ENCODE results near the gene MAN1C1.

Gene MAN1C1

DNA sequence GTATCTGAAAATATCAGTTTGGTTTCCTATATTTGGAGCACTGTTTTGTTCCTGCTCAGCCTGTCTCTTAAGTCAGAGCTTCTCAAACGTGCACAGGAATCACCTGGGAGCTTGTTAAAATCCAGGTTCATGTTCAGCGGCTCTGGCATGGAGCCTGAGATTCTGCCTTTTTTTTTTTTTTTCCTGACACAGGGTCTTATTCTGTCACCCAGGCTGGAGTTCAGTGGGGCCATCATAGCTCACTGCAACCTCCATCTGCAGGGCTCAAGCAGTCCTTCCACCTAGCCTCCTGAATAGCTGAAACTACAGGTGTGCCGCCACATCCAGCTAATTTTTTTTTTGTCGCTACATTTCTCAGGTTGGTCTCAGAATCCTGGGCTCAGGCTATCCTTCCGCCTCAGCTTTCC is 171.2 kb downstream of the MAN1C1 start:
- DNase-seq: no peak

DNA sequence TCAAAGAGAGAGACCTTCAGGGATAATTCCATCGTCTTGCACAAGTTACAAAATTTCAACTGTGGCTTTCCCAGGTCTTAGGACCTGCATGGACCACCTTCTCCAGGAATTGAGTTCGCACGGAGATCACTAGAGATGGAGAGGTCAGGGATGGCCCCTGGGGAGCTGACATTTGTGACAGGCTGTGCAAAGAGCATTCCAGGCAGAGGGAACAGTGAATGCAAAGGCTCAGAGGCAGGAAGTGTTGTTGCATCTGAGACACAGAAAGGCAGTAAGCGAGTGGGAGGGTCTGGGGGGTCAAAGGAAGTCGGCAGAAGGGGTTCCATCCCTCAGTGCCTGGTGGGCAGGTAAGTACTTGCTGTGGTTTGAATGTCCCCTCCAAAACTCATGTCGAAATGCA is 173.9 kb downstream of the MAN1C1 start:
- DNase-seq: no peak

DNA sequence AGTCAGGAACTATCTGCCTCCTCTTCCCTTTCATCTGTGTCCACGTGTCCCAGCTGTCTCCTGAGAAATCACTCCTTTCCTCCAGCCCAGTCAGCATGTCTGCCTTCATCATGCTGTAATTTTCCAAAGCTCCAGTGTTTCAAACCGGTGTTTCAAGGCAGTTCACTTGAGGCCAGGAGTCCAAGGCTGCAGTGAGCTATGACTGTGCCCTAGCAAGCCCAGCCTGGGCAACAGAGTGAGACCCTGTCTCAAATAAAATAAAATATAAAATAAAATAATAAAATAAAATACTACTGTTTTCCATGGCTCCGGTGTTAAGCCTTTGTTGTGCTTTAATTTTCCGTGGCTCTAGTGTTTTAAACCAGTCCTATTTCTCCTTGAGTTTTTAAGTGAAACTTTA is 175.5 kb downstream of the MAN1C1 start:
- no peak for DNase-seq

DNA sequence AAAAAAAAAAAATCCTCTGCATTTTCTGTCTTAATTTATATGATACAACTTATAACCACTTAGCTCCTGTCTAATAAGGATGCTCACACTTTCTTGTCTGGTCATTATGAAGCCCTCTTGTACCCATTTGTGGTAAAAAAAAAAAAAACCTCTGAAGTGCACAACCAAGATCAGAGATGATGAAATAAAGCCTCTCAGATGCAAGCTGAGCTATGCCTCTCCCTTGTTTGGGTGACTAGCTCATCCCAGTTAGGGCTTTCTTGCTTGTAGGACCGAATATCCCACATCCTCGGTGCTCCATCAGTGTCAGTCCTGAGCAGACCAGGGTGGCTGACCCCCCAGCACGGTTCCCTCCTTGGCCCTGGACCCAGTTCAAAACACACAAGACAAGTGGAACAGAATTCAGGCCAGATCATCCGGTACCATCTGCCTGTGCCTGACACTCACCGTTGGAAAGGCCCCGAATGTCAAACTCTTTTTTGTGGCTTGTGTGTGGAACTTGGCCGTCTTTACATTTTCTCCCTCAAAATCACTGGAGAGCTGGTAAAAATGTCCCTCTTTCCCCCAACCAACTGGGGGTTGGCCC is 177.1 kb downstream of the MAN1C1 start:
- DNase-seq: no peak

DNA sequence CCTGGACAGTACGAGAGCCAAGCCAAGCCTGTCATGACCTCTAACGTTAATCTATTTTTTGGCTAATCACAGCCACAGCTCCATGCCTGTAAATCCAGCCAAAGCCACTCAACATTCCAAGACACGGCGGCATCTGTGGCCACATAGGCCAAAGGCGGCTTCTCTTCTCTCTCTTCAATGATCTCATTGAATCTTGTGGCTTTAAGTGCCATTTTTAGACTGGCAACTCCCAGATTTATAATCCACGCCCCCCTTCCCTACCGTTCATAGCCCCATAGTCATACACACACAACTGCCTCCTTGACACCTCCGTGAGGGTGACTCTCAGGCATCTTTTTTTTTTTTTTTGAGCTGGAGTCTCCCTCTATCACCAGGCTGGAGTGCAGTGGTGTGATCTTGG is 177.7 kb downstream of the MAN1C1 start:
- DNase-seq: peak in 1 of 6 experiments; percentile 9

DNA sequence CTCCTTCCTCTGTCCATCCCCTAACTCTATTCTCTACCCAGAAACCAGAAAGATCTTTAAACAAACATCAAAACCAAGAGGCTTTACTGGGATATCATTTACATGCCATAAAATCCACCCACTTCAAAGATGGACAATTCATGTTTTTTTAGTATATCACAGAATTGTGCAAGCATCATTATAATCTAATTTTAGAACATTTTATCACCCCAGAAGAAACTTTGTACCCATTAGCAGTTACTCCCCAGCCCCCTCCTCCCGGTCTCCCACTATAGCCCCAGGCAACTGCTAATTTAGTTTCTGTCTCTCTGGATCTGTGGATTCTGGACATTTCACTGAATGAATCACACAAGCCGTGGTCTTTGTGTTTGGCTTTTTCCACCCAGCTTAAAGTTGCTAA is 178.6 kb downstream of the MAN1C1 start:
- DNase-seq: no peak

DNA sequence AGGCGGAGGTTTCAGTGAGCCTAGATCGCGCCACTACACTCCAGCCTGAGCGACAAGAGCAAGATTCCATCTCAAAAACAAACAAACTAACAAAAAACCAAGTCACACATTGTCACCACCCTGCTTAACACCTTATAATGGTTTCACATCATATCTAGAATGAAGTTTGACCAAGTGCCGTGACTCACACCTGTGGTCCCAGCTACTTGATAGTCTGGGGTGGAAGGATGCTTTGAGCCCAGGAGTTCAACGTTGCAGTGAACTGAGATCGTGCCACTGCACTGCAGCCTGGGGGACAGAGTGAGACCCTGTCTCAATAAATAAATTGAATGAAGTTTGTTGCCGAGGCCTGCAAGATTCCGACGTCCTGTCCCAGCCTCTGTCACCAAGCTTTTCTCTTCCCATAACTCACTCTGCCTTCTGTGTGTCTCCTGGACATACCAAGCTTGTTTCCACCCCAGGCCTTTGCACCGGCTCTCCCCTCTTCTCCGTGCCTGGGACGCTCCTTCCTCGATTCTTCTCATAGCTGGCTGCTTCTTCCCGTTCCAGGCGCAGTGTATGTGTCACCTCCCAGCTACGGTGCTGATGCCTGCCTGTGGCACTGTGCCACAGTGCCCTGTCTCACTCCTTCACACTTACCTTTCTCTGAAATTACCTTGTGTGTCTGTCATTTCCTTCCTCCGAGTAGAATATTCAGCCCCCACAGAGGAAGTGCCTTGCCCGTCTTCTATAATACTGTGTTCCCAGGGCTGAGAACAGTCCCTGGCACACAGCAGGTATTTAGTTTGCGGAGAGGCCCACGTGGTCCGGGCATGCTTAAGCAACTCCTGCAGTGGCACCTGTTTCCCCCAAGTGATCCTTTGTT is 179.6 kb downstream of the MAN1C1 start:
- DNase-seq: peak in 4 of 6 experiments; percentile 66 to 79 (median 68)

DNA sequence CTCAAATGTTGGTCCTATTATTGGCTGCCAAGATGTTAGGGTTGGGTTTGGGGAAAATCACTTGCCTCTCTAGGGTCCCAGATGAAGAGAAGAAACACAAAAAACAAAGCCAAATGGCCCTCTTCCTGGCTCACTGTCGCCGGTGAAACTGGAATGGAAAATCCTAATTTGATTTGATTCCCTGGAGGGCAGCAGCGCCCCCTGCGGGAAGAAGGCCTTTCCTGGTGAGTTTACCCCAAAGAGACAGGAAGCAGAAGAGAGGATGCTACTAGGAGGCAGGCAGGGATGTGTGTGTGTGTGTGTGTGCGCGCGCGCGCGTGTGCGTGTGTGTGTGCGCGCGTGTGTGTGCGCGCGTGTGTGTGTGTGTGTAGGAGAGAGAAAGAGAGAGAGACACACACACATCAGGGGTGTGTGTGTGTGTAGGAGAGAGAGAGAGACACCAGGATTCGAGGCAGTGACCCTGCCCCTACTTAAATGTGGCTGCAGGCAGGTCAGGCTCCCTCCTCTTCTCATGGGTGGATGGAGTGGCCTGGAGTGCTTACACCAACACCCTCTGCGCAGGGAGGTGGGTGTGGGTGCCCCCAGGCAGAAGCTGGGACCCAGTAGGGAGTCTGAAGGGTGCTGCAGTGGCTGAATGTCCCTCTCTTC is 180.3 kb downstream of the MAN1C1 start:
- DNase-seq: peak; percentile 75 to 90 (median 82)

DNA sequence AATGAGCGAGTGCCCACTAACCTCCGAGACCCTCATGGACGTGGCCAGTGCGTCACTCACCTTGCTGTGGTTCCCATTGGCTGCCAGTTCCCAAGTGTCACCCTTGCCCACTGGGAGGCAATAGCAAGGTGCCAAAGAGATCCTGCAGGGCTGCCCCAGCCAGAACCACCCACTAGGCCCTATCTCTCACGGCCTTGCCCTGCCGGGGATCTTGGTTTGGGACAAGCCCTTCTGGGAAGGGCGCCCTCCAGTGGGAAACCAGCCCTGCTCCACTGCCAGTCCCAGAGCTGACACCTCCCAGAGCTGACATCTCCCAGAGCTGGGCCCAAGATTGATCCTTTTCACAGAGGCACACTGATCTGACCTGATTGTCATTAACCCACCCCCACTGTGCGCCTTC is 181.3 kb downstream of the MAN1C1 start:
- DNase-seq: peak in 2 of 6 experiments; percentile 14 to 15

DNA sequence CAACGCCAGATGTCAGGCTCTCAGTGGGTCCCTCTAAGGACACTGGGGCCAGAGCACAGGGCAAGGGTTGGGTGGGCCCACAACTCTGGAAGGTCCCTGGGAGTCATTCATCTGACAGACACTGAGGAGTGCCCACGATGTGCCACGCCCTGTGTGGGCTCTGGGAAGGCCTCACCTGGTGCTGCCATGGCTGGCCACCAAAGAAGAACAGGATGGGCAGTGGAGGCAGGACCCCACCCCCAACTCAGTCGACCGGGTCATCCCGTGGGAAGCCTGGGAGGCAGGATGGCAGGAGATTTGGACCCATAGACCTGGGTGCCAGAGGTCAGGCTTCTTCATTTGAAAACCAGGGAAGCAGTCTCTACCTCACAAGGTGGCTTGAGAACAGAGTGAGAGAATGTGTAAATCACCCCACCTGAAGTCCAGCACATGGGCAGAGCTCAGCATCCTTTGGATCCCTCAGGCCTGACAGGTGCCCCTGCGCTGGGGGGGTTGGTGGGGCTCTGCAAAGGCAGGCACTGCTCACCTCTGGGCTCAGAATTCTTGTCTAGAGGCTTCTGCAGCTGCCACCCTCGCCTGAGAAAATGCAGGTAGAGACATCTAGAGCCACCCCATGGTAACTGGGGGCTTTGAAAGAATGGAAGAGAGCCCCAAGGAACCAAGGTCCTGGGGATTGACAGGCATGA is 182.2 kb downstream of the MAN1C1 start:
- peak in 1 of 6 experiments; percentile 37 for DNase-seq

DNA sequence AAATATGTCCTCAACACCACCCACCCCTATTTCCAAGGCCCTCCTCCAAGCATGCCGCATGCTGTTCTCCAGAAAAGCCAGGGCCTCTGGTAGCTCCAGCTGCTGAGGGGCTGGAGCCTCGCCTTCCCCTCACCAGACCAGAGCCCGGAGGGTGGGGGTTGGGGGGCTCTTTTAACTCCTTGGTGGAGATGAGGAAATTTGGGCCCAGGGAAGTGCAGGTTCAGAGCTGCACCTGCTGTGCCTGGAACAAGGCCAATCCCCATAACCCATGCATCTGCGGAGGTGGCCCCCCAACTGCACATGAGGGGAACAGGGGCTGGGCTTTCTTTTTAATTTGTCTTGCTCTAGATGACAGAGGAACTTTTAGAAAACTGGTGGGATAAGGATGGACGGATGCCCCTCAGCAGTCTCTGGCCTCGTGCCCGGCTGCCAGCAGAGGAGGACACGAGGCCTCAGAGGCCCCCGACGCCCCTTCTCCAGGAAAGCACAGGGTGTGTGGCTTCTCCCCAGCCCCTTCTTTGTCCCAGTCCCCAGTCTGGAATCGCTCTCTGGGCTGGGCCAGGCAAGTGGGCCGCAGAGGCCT is 182.9 kb downstream of the MAN1C1 start:
- DNase-seq: peak in 2 of 6 experiments; percentile 36 to 44

DNA sequence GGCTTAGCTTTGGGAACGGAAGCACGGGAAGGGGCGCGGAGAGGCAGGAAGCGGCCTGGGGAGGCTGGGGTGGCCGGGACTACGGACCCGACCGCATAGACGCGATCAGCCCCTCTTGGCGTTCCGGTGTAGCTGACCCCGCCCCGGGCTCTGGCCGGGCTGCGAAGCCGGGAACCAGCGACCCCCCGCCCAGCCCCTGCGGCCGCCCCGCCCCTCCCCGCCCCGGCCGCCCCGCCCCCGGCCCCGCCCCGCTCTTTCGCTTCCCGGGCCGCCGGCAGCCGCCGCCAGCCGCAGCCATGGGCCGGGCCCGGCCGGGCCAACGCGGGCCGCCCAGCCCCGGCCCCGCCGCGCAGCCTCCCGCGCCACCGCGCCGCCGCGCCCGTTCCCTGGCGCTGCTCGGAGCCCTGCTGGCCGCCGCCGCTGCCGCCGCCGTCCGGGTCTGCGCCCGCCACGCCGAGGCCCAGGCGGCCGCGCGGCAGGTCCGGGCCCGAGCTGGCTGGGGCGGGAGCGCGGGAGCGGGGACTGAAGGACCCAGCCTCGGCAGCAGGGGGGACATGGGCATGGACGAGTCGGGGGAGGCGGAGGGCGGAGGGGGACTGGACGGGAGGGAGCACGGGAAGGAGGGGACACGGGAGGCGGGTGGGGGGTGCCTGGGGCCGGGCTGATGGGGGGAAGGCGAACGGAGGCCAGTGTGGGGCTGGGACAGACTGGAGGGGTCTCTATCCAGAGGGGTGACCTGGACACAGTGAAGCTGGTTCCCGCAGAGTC is 183.5 kb downstream of the MAN1C1 start, which contains the start of gene SELENON:
Gene SELENON (plus strand): TSS at position 259 of the 768 bp plus-strand sequence. CDS start 38 bp downstream, at position 297.
- peak in 4 of 6 experiments; percentile 17 to 47 (median 31) for DNase-seq

DNA sequence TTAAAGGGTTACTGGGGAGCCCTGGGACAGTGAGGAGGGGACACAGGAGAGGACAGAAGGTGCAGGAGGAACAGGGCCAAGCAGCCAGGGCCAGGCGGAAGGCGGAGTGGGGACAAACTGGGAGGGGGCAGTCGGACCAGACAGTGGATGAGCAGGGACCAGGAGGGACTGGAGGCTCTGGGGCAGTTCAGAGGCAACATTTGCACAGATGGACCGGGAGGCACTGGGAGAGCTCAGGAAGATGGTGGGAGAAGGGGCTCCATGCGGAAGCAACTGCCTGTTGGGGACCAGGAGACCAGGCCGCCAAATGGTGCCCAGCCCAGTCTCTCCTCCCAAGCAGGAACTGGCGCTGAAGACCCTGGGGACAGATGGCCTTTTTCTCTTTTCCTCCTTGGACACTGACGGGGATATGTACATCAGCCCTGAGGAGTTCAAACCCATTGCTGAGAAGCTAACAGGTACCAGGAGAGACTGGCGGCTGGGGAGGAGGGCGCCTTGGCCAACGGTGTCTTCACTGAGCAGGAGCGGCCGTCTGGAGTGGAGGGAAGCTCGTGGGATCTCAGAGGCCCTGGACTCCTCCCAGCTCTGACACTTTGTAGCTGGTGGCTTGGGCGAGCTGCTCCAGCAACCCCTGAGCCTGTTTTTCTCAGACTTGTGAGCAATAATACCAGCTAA is 184.2 kb downstream of the MAN1C1 start:
- no peak for DNase-seq

DNA sequence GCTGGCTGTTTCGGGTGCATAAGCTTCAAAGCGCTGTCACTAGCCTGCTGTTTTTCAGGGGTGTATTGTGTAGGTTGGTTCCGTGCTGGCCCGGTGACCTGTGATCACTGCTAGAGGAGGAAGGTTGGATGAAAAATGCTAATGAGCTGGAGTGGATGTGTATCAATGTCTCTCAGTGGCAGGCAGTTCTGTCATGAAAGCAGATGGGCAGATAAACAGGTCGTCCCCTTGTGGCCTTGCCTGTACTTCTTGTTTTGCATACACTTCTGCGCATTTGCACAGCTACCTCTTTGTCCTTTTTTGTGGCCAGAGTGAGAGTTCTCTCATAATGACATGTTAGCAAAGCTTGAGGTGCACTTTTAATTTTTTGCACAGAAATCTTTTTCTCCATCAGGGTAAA is 186.3 kb downstream of the MAN1C1 start:
- peak in 1 of 6 experiments; percentile 35 for DNase-seq

DNA sequence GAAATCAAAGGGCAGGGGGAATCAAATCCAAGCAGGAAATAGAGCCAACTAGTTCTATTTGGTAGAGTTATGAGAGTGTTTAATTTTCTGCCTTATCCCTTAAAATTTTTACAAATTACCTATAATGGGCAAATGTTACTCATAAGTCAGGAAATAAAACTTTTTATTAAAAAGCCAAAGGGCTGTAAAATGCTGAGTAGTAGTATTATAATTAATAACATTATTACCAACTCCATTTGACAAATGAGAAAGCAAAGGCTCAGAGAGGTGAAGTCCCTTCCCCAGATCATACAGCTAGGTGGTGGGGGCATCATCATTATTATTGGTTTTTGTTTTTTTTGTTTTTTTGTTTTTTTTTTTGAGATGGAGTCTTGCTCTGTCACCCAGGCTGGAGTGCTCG is 186.8 kb downstream of the MAN1C1 start:
- DNase-seq: no peak

DNA sequence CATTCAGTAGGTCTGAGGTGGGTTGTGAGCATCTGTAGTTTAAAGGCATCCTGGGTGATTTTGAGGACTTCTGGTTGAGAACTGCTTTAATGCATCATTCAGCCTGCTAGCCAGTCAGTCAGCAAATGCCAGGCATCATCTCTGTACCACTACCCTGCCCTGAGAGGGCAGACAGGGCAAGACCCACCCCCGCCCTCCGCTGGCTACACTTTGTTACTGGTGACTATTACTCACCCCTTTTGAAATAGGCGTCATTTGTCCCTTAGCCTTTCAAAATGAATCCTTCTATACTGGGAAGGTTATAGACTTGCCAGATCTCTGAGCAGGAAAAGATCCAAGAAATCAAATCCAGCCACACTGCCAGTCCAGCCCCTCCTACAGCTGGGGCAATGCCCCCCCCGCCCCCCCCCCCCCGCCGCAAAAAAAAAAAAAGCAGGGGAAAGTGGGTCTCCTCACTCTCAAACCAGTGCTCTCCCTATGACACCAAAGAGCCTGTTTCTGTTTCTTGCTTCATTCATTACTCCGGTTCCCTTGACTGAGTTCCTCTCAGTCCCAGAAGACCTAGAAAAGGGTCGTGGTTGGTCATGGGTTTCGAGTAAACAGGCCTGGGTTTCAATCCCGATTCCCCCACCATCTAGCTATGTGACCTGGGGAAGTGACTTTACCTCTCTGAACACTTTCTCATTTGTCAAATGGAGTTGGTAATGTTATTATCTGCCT is 187.8 kb downstream of the MAN1C1 start:
- no peak for DNase-seq

DNA sequence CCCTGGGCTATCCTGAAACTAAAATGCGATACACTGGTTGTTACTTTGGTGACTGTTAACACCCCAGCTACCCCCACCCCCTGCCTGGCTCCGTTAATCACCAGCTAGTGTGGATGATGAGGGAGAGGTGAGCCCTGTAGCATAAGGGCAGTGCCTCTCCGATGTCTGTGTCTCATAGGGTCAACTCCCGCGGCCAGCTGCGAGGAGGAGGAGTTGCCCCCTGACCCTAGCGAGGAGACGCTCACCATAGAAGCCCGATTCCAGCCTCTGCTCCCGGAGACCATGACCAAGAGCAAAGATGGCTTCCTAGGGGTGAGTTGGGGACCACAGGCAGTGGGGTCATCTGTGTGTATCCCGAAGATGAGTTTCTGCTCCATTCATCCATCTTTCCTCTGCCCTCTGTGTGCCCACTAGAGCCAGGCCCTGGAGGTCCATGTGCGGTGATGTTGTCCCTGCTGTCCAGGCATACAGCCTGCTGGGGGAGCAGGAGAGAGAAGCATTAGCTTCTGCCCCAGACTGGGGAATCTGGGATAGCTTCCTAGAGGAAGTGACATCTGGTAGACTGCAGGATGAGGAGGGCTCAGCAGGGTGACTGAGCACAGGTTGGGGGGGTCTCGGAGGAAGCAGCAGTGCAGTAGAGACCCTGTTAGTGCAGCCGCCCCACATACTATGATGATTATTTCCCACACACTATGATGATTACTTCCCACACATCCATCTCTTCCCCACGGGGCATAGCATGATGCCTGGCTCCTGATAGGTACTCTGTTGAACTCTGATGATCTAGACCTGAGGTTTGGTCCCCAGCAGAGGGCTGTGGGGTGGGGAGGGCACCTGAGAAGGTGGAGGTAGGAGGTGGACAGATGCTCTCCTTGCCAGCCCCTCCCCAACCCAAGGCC is 188.6 kb downstream of the MAN1C1 start:
- no peak for DNase-seq

DNA sequence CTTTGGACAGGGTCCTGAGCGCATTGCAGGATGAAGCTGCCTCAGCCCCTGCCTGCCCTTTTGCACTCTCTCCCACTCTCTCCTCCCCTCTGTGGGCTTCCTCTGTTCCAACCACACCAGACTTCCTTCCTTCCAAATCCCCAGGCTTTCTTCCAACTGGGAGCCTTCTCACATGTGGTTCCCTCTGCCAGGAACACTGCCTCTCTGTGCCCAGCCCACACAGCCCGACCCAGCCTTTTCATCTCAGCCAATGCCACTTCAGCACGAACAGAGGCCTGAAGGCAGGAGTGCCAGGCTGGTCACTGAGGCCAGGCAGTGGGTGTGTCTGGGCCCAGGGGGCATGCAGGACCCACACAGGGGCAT is 189.3 kb downstream of the MAN1C1 start:
- DNase-seq: no peak

DNA sequence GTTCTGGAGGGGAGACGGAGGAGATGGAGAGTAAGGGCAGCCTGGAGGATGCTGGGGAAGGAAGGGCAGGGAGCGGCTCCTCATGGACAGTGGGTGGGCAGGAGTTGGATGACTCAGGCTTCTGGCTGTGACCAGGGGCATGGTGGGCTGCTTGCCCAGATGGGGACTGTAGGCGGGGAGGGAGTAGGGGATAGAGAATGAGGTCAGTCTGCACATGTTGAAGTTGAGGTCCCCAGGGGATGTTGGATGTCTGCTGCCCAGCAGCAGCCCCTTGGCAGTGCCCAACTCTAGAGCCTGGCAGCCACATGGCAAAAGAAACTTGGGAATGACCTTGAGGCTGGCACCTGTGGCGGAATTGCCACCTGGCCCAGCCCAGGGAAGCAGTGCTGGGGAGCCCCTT is 189.8 kb downstream of the MAN1C1 start:
- DNase-seq: no peak

All from stimulated activated naive CD4-positive, alpha-beta T cell (primary cell).